H1 (cell line): ENCODE results near the gene PLEKHH2. TPM values are rescaled to one million over a fixed set of nuclear protein-coding genes. Genes with fewer than 3 reads are reported as not detected.

Source experiments
- CTCF ChIA-PET: fragments of 300-600 bp; sonication (Branson Sonifier 250); formaldehyde crosslinking; loops from one replicate; lab custom pipeline; 2021; ENCODE audit not compliant: partially characterized antibody; lab: Charles Lee
- POLR2A ChIA-PET: fragments of 300-600 bp; sonication (Branson Sonifier 250); formaldehyde crosslinking; loops from one replicate; lab custom pipeline; 2021; ENCODE audit warnings: inconsistent platforms; ENCODE audit not compliant: partially characterized antibody; lab: Charles Lee
- DNase-seq, 2 experiments: peaks; one replicate each; pipeline versions ENCODE4 v3.0.0 to v3.0.0-alpha.2; 2010 to 2022; ENCODE audit warnings: low spot score in 2 of 2, low read depth in 1 of 2, mixed read lengths in 1 of 2
- FAIRE-seq: peaks from 2 replicates; lab custom pipeline; 2011; peaks lifted over from hg19 to GRCh38; lab: Jason Lieb, UNC
- H2AFZ ChIP-seq: 2 replicates; pipeline ENCODE4 v1.8.1; 2012; ENCODE audit warnings: low read length, inconsistent platforms
- H2AK5ac ChIP-seq: 2 replicates; pipeline ENCODE4 v1.6.1; 2013; ENCODE audit warnings: low read depth, low read length
- H2BK120ac ChIP-seq: replicated peaks from 2 replicates; pipeline ENCODE3; 2013; ENCODE audit warnings: low read depth, low read length, inconsistent platforms
- H2BK12ac ChIP-seq: 2 replicates; pipeline ENCODE4 v1.6.1; 2013; ENCODE audit warnings: low read depth, low read length
- H2BK15ac ChIP-seq: 2 replicates; pipeline ENCODE4 v1.6.1; 2013; ENCODE audit warnings: low read length
- H2BK20ac ChIP-seq: 2 replicates; pipeline ENCODE4 v1.6.1; 2013; ENCODE audit warnings: low read length
- H2BK5ac ChIP-seq: 2 replicates; pipeline ENCODE4 v1.6.1; 2013; ENCODE audit warnings: low read depth, low read length
- H3K14ac ChIP-seq: 2 replicates; pipeline ENCODE4 v1.6.1; 2013; ENCODE audit warnings: inconsistent platforms; ENCODE audit not compliant: insufficient read length
- H3K18ac ChIP-seq: 2 replicates; pipeline ENCODE4 v1.6.1; 2013; ENCODE audit warnings: low read length; ENCODE audit errors: extremely low read depth
- H3K23ac ChIP-seq: 2 replicates; pipeline ENCODE4 v1.6.1; 2013; ENCODE audit warnings: inconsistent platforms; ENCODE audit not compliant: insufficient read length
- H3K23me2 ChIP-seq: 2 replicates; pipeline ENCODE4 v1.6.1; 2013; ENCODE audit warnings: low read depth, low read length
- H3K27ac ChIP-seq: 2 replicates; pipeline ENCODE4 v1.6.1; 2011; ENCODE audit warnings: low read depth, low read length, inconsistent platforms
- H3K27me3 ChIP-seq, 4 experiments: replicated peaks in 1 of 4; 1 replicate in 1 of 4; 2 replicates in 3 of 4; pipeline versions ENCODE4 v1.6.1 to v1.8.1; 2011 to 2013; ENCODE audit warnings: low read length in 3 of 4, mild to moderate bottlenecking in 3 of 4, inconsistent platforms in 2 of 4, mixed read lengths in 2 of 4, moderate library complexity in 1 of 4; ENCODE audit not compliant: control insufficient read depth in 3 of 4, insufficient read depth in 3 of 4; ENCODE audit errors: extremely low read depth in 1 of 4
- H3K36me3 ChIP-seq, 4 experiments: 2 replicates each; pipeline versions ENCODE4 v1.6.1 to v1.8.1; 2011 to 2013; ENCODE audit warnings: mild to moderate bottlenecking in 4 of 4, low read length in 3 of 4, moderate library complexity in 2 of 4, control low read depth in 1 of 4, inconsistent platforms in 1 of 4; ENCODE audit not compliant: insufficient read depth in 4 of 4, control insufficient read depth in 2 of 4
- H3K4ac ChIP-seq: replicated peaks from 2 replicates; pipeline ENCODE3; 2013; ENCODE audit warnings: low read length, low read depth, mixed read lengths, inconsistent platforms; ENCODE audit not compliant: insufficient read length
- H3K4me1 ChIP-seq, 4 experiments: replicated peaks in 1 of 4; 1 replicate in 1 of 4; 2 replicates in 3 of 4; pipeline versions ENCODE4 v1.6.1 to v1.8.1; 2011 to 2013; ENCODE audit warnings: low read length in 3 of 4, inconsistent platforms in 2 of 4, mixed read lengths in 1 of 4; ENCODE audit not compliant: insufficient read depth in 4 of 4, control insufficient read depth in 3 of 4
- H3K4me2 ChIP-seq, 2 experiments: 2 replicates each; pipeline versions ENCODE4 v1.6.1 to v1.8.1; 2011 to 2013; ENCODE audit warnings: low read depth in 2 of 2, low read length in 2 of 2, control low read depth in 1 of 2, inconsistent platforms in 1 of 2, mild to moderate bottlenecking in 1 of 2; ENCODE audit not compliant: insufficient read depth in 1 of 2
- H3K4me3 ChIP-seq, 4 experiments: fragments of 200-600, 300-600 bp in 1 of 4; sonication (generic), shearing (Covaris generic), sonication (Bioruptor Twin) in 1 of 4; 2 replicates each; pipeline versions ENCODE4 v1.5.1 to v1.8.1; 2011 to 2016; ENCODE audit warnings: low read length in 4 of 4, low read depth in 3 of 4, control low read depth in 2 of 4, inconsistent platforms in 2 of 4, mild to moderate bottlenecking in 2 of 4, mixed read lengths in 1 of 4, moderate library complexity in 1 of 4; ENCODE audit not compliant: insufficient read depth in 2 of 4; ENCODE audit errors: extremely low read depth in 1 of 4
- H3K56ac ChIP-seq: replicated peaks from 2 replicates; pipeline ENCODE3; 2013; ENCODE audit warnings: low read depth, mild to moderate bottlenecking, mixed read lengths, low read length, inconsistent platforms; ENCODE audit not compliant: insufficient read length
- H3K79me1 ChIP-seq: 2 replicates; pipeline ENCODE4 v1.6.1; 2013; ENCODE audit warnings: low read depth, low read length, control low read depth
- H3K79me2 ChIP-seq, 2 experiments: 2 replicates each; pipeline versions ENCODE4 v1.6.1 to v1.8.1; 2012 to 2013; ENCODE audit warnings: low read length in 2 of 2, mild to moderate bottlenecking in 2 of 2, inconsistent platforms in 1 of 2; ENCODE audit not compliant: insufficient read depth in 2 of 2, control insufficient read depth in 1 of 2
- H3K9ac ChIP-seq, 4 experiments: replicated peaks in 1 of 4; 1 replicate in 1 of 4; 2 replicates in 3 of 4; pipeline versions ENCODE4 v1.6.1 to v1.8.1; 2011 to 2013; ENCODE audit warnings: low read depth in 3 of 4, low read length in 3 of 4, control low read depth in 2 of 4, mild to moderate bottlenecking in 2 of 4, moderate library complexity in 2 of 4, inconsistent platforms in 1 of 4; ENCODE audit errors: extremely low read depth in 1 of 4
- H3K9me3 ChIP-seq, 2 experiments: 2 replicates each; pipeline versions ENCODE4 v1.6.1 to v1.8.1; 2012 to 2013; ENCODE audit warnings: mild to moderate bottlenecking in 2 of 2, moderate library complexity in 2 of 2, control low read depth in 1 of 2, inconsistent platforms in 1 of 2, low read depth in 1 of 2, low read length in 1 of 2, mixed read lengths in 1 of 2; ENCODE audit not compliant: insufficient read depth in 2 of 2
- H4K20me1 ChIP-seq, 2 experiments: replicated peaks in 1 of 2; 2 replicates each; pipeline versions ENCODE3 to v1.8.1; 2011 to 2013; ENCODE audit warnings: inconsistent platforms in 2 of 2, low read length in 2 of 2, mild to moderate bottlenecking in 1 of 2; ENCODE audit not compliant: insufficient read depth in 2 of 2, control insufficient read depth in 1 of 2
- H4K5ac ChIP-seq: 2 replicates; pipeline ENCODE4 v1.6.1; 2013; ENCODE audit warnings: low read length, low read depth, mixed read lengths, inconsistent platforms; ENCODE audit not compliant: insufficient read length
- H4K8ac ChIP-seq: 2 replicates; pipeline ENCODE4 v1.8.0; 2013; ENCODE audit warnings: mild to moderate bottlenecking, moderate library complexity, low read length, inconsistent platforms; ENCODE audit not compliant: insufficient read depth; ENCODE audit errors: extremely low read depth
- H4K91ac ChIP-seq: replicated peaks from 2 replicates; pipeline ENCODE3; 2013; ENCODE audit warnings: low read length, mixed read lengths, inconsistent platforms; ENCODE audit not compliant: insufficient read length
- EZH2 ChIP-seq: fragments of 200-600 bp; sonication (generic); IDR thresholded peaks from 2 replicates; pipeline ENCODE4 v1.7.1; 2012; ENCODE audit warnings: low read depth, mild to moderate bottlenecking, moderate library complexity, low read length, inconsistent platforms; ENCODE audit not compliant: severe bottlenecking
- PHF8 ChIP-seq: fragments of 200-600 bp; sonication (generic); conservative IDR thresholded peaks from 2 replicates; pipeline ENCODE4 v1.7.1; 2012; ENCODE audit warnings: low read depth, mild to moderate bottlenecking, inconsistent platforms, low read length, moderate library complexity
- POLR2AphosphoS5 ChIP-seq: IDR thresholded peaks from 2 replicates; pipeline ENCODE4 v1.6.1; 2011; ENCODE audit warnings: low read depth, low read length
- RAD21 ChIP-seq, 2 experiments: IDR thresholded peaks in 1 of 2; conservative IDR thresholded peaks in 1 of 2; 2 replicates each; pipeline ENCODE4 v1.6.1; 2011; ENCODE audit warnings: low read depth in 2 of 2, low read length in 2 of 2, improper control_type of control experiment in 1 of 2, inconsistent platforms in 1 of 2, mild to moderate bottlenecking in 1 of 2, moderate library complexity in 1 of 2
- SRF ChIP-seq: IDR thresholded peaks from 2 replicates; pipeline ENCODE4 v1.6.1; 2011; ENCODE audit warnings: mild to moderate bottlenecking, low read depth, low read length, moderate library complexity
- WGBS, 2 experiments: shearing (Covaris generic) in 1 of 2; methylation state at CpG; one replicate each; pipeline versions ENCODE4 v1.1.6 to v1.1.7; 2013 to 2015; ENCODE audit warnings: low lambda C conversion rate in 2 of 2, mixed read lengths in 2 of 2, inconsistent platforms in 1 of 2, low coverage in 1 of 2, missing lambda C conversion rate in 1 of 2; ENCODE audit not compliant: insufficient replicate concordance in 2 of 2, insufficient coverage in 1 of 2, insufficient read length in 1 of 2; ENCODE audit errors: extremely low coverage in 1 of 2, missing lambda C conversion rate in 1 of 2; 5-methylcytosine and 5-hydroxymethylcytosine counted together
- polyA plus RNA-seq, 7 experiments: library from polyadenylated mRNA; depleted of rRNA in 3 of 7; stranded (reverse) in 5 of 7; unstranded in 2 of 7; fragments of >200 nt in 5 of 7; fragments of 200-250 nt in 2 of 7; gene quantifications; 1 replicate in 5 of 7; 2 replicates in 1 of 7; 4 replicates in 1 of 7; pipeline versions ENCODE4 v1.2.1 to v1.2.3, GENCODE V29; 2011 to 2013; ENCODE audit warnings: missing spikeins in 2 of 7, mixed read lengths in 2 of 7
- total RNA-seq: library from RNA; stranded (reverse); fragmentation: NEBNext Ultra II Directional; extraction: Animal tissue kit (Norgen Biotek cat#: 25700); gene quantifications from 2 replicates; pipeline ENCODE4 v1.2.1, GENCODE V29; 2021
- TF ChIP-seq, protein P1 (sequence below), 3 experiments: IDR thresholded peaks; 1 replicate in 2 of 3; 2 replicates in 1 of 3; pipeline versions ENCODE4 v1.5.1 to v1.6.1; 2011; ENCODE audit warnings: low read length in 3 of 3, mild to moderate bottlenecking in 3 of 3, inconsistent platforms in 2 of 3, low read depth in 1 of 3, moderate library complexity in 1 of 3; ENCODE audit not compliant: insufficient read depth in 1 of 3; ENCODE audit errors: control extremely low read depth in 1 of 3

PLEKHH2 gene
- total and polyA plus RNA-seq, 2 of the 8 experiments (the other 6 are each of a cell fraction or from before 2014, with no cell fraction given), result 2.2 to 5.0 TPM

DNA sequence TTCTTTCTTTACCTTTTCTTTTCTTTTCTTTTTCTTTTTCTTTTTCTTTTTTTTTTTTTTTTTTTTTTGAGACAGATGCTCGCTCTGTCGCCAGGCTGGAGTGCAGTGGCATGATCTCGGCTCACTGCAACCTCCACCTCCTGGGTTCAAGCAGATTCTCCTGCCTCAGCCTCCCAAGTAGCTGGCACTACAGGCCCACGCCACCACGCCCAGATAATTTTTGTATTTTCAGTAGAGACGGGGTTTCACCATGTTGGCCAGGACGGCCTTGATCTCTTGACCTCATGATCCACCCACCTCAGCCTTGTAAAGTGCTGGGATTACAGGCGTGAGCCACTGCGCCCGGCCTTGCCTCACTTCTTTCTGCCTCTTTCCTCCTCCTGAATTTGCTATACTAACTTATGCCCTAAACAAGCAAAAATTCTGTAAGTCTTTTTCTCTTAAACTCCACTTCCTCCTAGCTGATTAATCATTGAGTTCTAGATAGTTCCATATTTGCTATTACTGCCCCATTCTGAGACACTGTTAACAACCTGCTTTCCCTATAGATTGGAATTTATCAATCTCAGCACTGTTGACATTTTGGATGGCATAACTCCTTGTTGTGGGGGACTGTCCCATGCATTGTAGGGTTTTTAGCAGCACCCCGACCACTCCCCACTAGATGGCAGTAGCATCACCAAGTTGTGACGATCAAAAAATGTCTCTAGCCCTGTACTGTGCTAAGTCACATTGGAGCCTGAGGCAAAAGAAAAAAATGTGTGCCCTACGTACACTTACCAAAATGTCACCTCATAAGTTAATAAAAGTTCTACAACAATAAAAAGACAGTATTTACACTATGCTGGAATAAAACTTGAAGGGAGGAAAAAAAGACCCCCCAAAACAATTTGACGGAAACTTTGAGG lies 24.8 kb upstream of the PLEKHH2 start:
- Histone ChIP-seq H2BK15ac (no peak overlapping the region), H3K9ac (no peak overlapping the region), H4K20me1 (no peaks in the 10 kb centered on the region), H3K4me3 (no peak overlapping the region), H3K18ac (no peak overlapping the region), H4K8ac (no peak overlapping the region), H3K14ac (no peak overlapping the region), H3K23ac (no peak overlapping the region), H4K91ac (no peak overlapping the region), H2BK120ac (no peak overlapping the region), H3K36me3 (no peaks in the 10 kb centered on the region), H3K23me2 (no peaks in the 10 kb centered on the region), H3K27me3 (no peaks in the 10 kb centered on the region), H3K4me1 (peaks cover 0 to 3% (median 0%) of the 10 kb centered on the region in 4 experiments; a peak in 1 of 7 replicates), H3K56ac (no peak overlapping the region), H3K4ac (no peak overlapping the region), H2AFZ (peak overlapping the region; percentile 30; the same call in 1 of the 2 replicates), H2BK12ac (no peak overlapping the region), H3K79me2 (no peaks in the 10 kb centered on the region), H3K79me1 (no peaks in the 10 kb centered on the region), H4K5ac (no peak overlapping the region), H2AK5ac (no peak overlapping the region), H3K27ac (no peak overlapping the region), H3K9me3 (no peaks in the 10 kb centered on the region), H2BK20ac (no peak overlapping the region), H2BK5ac (no peak overlapping the region), H3K4me2 (no peak overlapping the region)
- DNase-seq (peak in 1 of 2 experiments; percentile 84), FAIRE-seq (peak; percentile 82)
- CTCF ChIA-PET, result interaction anchor here (0.9 to 5.6 kb wide), 15 partner anchors 11 to 266 kb away, joined by 3 to 46 read pairs (median 4); partner anchors contain the start of genes PLEKHH2 and THADA
- 63% methylated on average over 11 of the region's 14 CpGs; no CpG with 5 or more reads in 1 of the 2 experiments for WGBS, 2 experiments
- POLR2A ChIA-PET, result interaction anchor here (1.4 kb wide), 1 partner anchor 16 kb away, joined by 3 read pairs; the partner anchor contains the start of gene THADA
- TF ChIP-seq RAD21 (IDR thresholded peaks at IDR 0.05 in 1 of 2, conservative IDR thresholded peaks at IDR 0.05 in 1 of 2; ENCODE audit: low read depth in 2 of 2, low read length in 2 of 2) (peak; percentile 77 to 83), SRF (no peak), EZH2 (no peak), PHF8 (no peak), POLR2AphosphoS5 (no peak)
- TF ChIP-seq, protein P1, sequence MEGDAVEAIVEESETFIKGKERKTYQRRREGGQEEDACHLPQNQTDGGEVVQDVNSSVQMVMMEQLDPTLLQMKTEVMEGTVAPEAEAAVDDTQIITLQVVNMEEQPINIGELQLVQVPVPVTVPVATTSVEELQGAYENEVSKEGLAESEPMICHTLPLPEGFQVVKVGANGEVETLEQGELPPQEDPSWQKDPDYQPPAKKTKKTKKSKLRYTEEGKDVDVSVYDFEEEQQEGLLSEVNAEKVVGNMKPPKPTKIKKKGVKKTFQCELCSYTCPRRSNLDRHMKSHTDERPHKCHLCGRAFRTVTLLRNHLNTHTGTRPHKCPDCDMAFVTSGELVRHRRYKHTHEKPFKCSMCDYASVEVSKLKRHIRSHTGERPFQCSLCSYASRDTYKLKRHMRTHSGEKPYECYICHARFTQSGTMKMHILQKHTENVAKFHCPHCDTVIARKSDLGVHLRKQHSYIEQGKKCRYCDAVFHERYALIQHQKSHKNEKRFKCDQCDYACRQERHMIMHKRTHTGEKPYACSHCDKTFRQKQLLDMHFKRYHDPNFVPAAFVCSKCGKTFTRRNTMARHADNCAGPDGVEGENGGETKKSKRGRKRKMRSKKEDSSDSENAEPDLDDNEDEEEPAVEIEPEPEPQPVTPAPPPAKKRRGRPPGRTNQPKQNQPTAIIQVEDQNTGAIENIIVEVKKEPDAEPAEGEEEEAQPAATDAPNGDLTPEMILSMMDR (IDR thresholded peaks at IDR 0.05; ENCODE audit: control extremely low read depth in 1 of 3, insufficient read depth in 1 of 3, low read depth in 1 of 3, low read length in 3 of 3), result peak; percentile 73 to 91 (median 74)
